Erythroblast (primary cell): ENCODE measurements around the gene FLT3.

Source experiments
- GATA1 ChIP-seq: IDR thresholded peaks from 2 replicates; pipeline ENCODE4 v1.6.1; 2011; ENCODE audit warnings: low read depth, mild to moderate bottlenecking, control low read depth, low read length, moderate library complexity
- POLR2A ChIP-seq: IDR thresholded peaks from 2 replicates; pipeline ENCODE4 v1.6.1; 2011; ENCODE audit warnings: mild to moderate bottlenecking, low read length

GRCh38 chr13:27970382-27971235 lies 129.8 kb downstream of the FLT3 start:
- TF ChIP-seq POLR2A (no peak), GATA1 (no peak)
